Natural killer cell (primary cell): ENCODE measurements around the gene PCYOX1L. TPM values are rescaled to one million over a fixed set of nuclear protein-coding genes. Genes with fewer than 3 reads are reported as not detected.
A peak's percentile ranks its signal among the peaks of the same experiment; 100 is the strongest.

Experiments used
- ATAC-seq, 3 donors: fragments of 150-1000 bp in 2 of 3; fragments of 200-7000 bp in 1 of 3; cut with Tn5 transposase; 1 replicate in 1 of 3; 2 replicates in 2 of 3; pipeline ENCODE4 v1.10.0; 2021; ENCODE audit warnings: mild to moderate bottlenecking in 2 of 3, moderate library complexity in 2 of 3
- DNase-seq, 2 donors: peaks; one replicate each; pipeline versions ENCODE4 v3.0.0 to v3.0.0-alpha.2; 2013 to 2021; ENCODE audit warnings: mixed read lengths in 1 of 2
- H3K27ac ChIP-seq: one replicate; pipeline ENCODE4 v1.5.1; 2013; ENCODE audit warnings: mild to moderate bottlenecking, low read length
- H3K27me3 ChIP-seq: one replicate; pipeline ENCODE4 v1.6.1; 2013; ENCODE audit warnings: low read length; ENCODE audit not compliant: control insufficient read depth, insufficient read depth
- H3K36me3 ChIP-seq: one replicate; pipeline ENCODE4 v1.6.1; 2013; ENCODE audit warnings: low read length; ENCODE audit not compliant: control insufficient read depth, insufficient read depth
- H3K4me1 ChIP-seq: one replicate; pipeline ENCODE4 v1.6.1; 2013; ENCODE audit warnings: low read length; ENCODE audit not compliant: control insufficient read depth, insufficient read depth
- H3K4me3 ChIP-seq: one replicate; pipeline ENCODE4 v1.5.1; 2013; ENCODE audit warnings: low read length
- H3K9me3 ChIP-seq: one replicate; pipeline ENCODE4 v1.6.1; 2013; ENCODE audit warnings: low read length; ENCODE audit not compliant: control insufficient read depth, insufficient read depth
- H3K27ac Mint-ChIP-seq, 2 donors: one replicate each; pipeline ENCODE4 v1.8.0; 2022; ENCODE audit warnings: mild to moderate bottlenecking in 2 of 2, mixed read lengths in 2 of 2, moderate library complexity in 1 of 2
- H3K27me3 Mint-ChIP-seq, 2 donors: one replicate each; pipeline ENCODE4 v1.8.0; 2022; ENCODE audit warnings: low read depth in 2 of 2, mixed read lengths in 2 of 2
- H3K36me3 Mint-ChIP-seq: one replicate; pipeline ENCODE4 v1.8.0; 2022; ENCODE audit warnings: mixed read lengths
- H3K4me1 Mint-ChIP-seq, 2 donors: one replicate each; pipeline ENCODE4 v1.8.0; 2022; ENCODE audit warnings: mixed read lengths in 2 of 2
- H3K4me3 Mint-ChIP-seq: one replicate; pipeline ENCODE4 v1.8.0; 2022; ENCODE audit warnings: mild to moderate bottlenecking, moderate library complexity, mixed read lengths
- H3K9me3 Mint-ChIP-seq, 2 donors: one replicate each; pipeline ENCODE4 v1.8.0; 2022; ENCODE audit warnings: mixed read lengths in 2 of 2
- WGBS: methylation state at CpG from one replicate; pipeline ENCODE4 v1.1.7; 2013; ENCODE audit warnings: missing lambda C conversion rate; ENCODE audit not compliant: insufficient coverage; 5-methylcytosine and 5-hydroxymethylcytosine counted together
- intact Hi-C: fragments of 100-400 bp; cut with micrococcal nuclease; formaldehyde crosslinking; loops from one replicate; pipeline ENCODE4 v1.14.2; 2022
- total RNA-seq, 4 donors: library from RNA; stranded (reverse); fragments of 120-200 nt in 1 of 4; gene quantifications; one replicate each; pipeline versions ENCODE4 v1.2.3 to v1.2.4, GENCODE V29; 2013 to 2022
- TF ChIP-seq, protein P1 (sequence below): fragments of 200-600 bp; IDR thresholded peaks from one replicate; pipeline ENCODE4 v1.8.0; 2022; ENCODE audit warnings: antibody characterized with exemption

Gene PCYOX1L
- total RNA-seq, 3 donors from 2014 or later (not counting 1 experiment from before 2014, with no cell fraction given): 16.6 to 18.1 (median 16.8) TPM

GRCh38 chr5:149387081-149387631 is 29.3 kb downstream of the PCYOX1L start:
- Mint-ChIP-seq H3K27ac (no peak overlapping the region), H3K36me3 (no peaks in the 10 kb centered on the region), H3K4me3 (no peak overlapping the region), H3K9me3 (no peaks in the 10 kb centered on the region), H3K4me1 (no peaks in the 10 kb centered on the region), H3K27me3 (peaks cover 0 to 2% of the 10 kb centered on the region in 2 donors)
- no peak for ATAC-seq
- no peaks in the 10 kb centered on the region for H3K27me3 ChIP-seq
- TF ChIP-seq, protein P1, sequence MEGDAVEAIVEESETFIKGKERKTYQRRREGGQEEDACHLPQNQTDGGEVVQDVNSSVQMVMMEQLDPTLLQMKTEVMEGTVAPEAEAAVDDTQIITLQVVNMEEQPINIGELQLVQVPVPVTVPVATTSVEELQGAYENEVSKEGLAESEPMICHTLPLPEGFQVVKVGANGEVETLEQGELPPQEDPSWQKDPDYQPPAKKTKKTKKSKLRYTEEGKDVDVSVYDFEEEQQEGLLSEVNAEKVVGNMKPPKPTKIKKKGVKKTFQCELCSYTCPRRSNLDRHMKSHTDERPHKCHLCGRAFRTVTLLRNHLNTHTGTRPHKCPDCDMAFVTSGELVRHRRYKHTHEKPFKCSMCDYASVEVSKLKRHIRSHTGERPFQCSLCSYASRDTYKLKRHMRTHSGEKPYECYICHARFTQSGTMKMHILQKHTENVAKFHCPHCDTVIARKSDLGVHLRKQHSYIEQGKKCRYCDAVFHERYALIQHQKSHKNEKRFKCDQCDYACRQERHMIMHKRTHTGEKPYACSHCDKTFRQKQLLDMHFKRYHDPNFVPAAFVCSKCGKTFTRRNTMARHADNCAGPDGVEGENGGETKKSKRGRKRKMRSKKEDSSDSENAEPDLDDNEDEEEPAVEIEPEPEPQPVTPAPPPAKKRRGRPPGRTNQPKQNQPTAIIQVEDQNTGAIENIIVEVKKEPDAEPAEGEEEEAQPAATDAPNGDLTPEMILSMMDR: no peak
- intact Hi-C loops: no loop called here
- WGBS: 90% methylated on average over 9 of the region's 9 CpGs
- no peaks in the 10 kb centered on the region for H3K4me1 ChIP-seq
- H3K36me3 ChIP-seq: no peaks in the 10 kb centered on the region
- no peak overlapping the region for H3K27ac ChIP-seq
- no peak for DNase-seq
- no peaks in the 10 kb centered on the region for H3K9me3 ChIP-seq
- no peak overlapping the region for H3K4me3 ChIP-seq

- TF ChIP-seq, protein P1: no peak
- Histone ChIP-seq H3K4me3 (no peak overlapping the region), H3K27me3 (no peaks in the 10 kb centered on the region), H3K36me3 (no peaks in the 10 kb centered on the region), H3K27ac (no peak overlapping the region), H3K4me1 (no peaks in the 10 kb centered on the region), H3K9me3 (no peaks in the 10 kb centered on the region)
- H3K4me1 Mint-ChIP-seq: no peaks in the 10 kb centered on the region
- ATAC-seq: no peak
- H3K36me3 Mint-ChIP-seq: no peaks in the 10 kb centered on the region
- no peak for DNase-seq
- no peak overlapping the region for H3K27ac Mint-ChIP-seq
- H3K9me3 Mint-ChIP-seq: no peaks in the 10 kb centered on the region
- H3K4me3 Mint-ChIP-seq: no peak overlapping the region
- intact Hi-C loops: no loop called here
- WGBS: 100% methylated on average over 1 of the region's 1 CpG
- H3K27me3 Mint-ChIP-seq: peaks cover 0 to 2% of the 10 kb centered on the region in 2 donors
Observed at GRCh38 chr5:149387982-149388381, 30.1 kb downstream of the PCYOX1L start.

DNA sequence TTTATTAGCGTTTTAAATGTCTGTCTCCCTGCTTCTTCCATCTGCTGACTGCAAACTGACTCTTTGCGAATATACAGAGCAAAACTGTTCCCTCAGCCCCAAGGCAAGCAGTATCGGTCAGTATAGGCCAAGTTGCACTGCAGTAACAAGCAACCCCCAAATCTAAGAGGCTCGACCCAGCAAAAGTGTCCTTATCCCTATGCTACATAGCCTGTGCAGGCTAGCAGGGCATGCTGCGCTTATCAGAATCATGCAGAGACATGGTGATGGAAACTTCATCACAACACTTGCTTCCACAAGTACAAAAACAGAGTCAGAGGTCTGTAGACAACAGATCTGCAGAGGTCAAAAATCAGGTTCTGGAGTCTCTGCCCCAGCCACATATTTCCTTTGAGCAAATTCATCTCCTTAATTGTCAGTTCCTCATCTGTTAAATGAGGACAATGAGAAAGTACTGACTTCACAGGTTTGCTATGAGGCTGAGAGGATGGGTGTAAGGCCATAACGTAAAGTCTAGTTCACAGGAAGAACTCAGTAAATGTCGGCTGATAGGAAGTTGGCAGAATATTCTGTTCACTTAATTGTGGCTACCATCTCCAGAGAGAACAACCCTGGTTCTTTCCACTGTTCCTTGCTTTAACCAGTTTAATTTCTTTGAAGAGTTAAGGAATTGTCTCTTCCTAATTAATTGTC is 30.8 kb downstream of the PCYOX1L start:
- H3K36me3 ChIP-seq: no peaks in the 10 kb centered on the region
- DNase-seq: no peak
- Mint-ChIP-seq H3K9me3 (no peaks in the 10 kb centered on the region), H3K4me3 (no peak overlapping the region), H3K27ac (no peak overlapping the region), H3K4me1 (no peaks in the 10 kb centered on the region), H3K27me3 (peaks cover 0 to 2% of the 10 kb centered on the region in 2 donors), H3K36me3 (no peaks in the 10 kb centered on the region)
- H3K4me1 ChIP-seq: no peaks in the 10 kb centered on the region
- H3K27me3 ChIP-seq: no peaks in the 10 kb centered on the region
- H3K9me3 ChIP-seq: no peaks in the 10 kb centered on the region
- TF ChIP-seq, protein P1: no peak
- intact Hi-C loops: no loop called here
- no peak overlapping the region for H3K4me3 ChIP-seq
- ATAC-seq: peak in 1 of 3 donors; percentile 14
- WGBS: 78% methylated on average over 7 of the region's 7 CpGs
- no peak overlapping the region for H3K27ac ChIP-seq
